HEK293T (cell line): ENCODE results near the gene CC2D2B.
"Not testable (repeated sequence)": the region's sequence is repeated elsewhere in the genome, so short reads cannot be mapped to it uniquely, and the experiment has no call there.

Experiments
- CTCF ChIA-PET: fragments of 350-600 bp; formaldehyde crosslinking; extraction: SDS; loops from one replicate; lab custom pipeline; 2021; ENCODE audit warnings: antibody characterized with exemption, inconsistent platforms; lab: Yijun Ruan, JAX
- POLR2A ChIA-PET: fragments of 350-600 bp; formaldehyde crosslinking; extraction: SDS; loops from one replicate; lab custom pipeline; 2020; ENCODE audit warnings: antibody characterized with exemption, inconsistent platforms; lab: Yijun Ruan, JAX
- DNase-seq: peaks from one replicate; pipeline ENCODE4 v3.0.0; 2012; ENCODE audit warnings: mixed read lengths; ENCODE audit errors: extremely low spot score
- ARNT ChIP-seq: fragments of 450-650 bp; IDR thresholded peaks from 2 replicates; pipeline ENCODE4 v1.6.1; 2017; ENCODE audit warnings: mild to moderate bottlenecking
- BHLHE40 ChIP-seq: fragments of 450-650 bp; IDR thresholded peaks from 2 replicates; pipeline ENCODE4 v1.6.1; 2016; ENCODE audit warnings: mild to moderate bottlenecking, moderate library complexity, borderline replicate concordance
- CTBP1 ChIP-seq: fragments of 450-650 bp; IDR thresholded peaks from 2 replicates; pipeline ENCODE4 v1.6.1; 2016; ENCODE audit warnings: borderline replicate concordance
- ELF4 ChIP-seq: fragments of 450-650 bp; IDR thresholded peaks from 2 replicates; pipeline ENCODE4 v1.6.1; 2017; ENCODE audit warnings: antibody characterized with exemption
- FOXA1 ChIP-seq: fragments of 450-650 bp; IDR thresholded peaks from 2 replicates; pipeline ENCODE4 v1.6.1; 2016; ENCODE audit warnings: mild to moderate bottlenecking
- FOXK2 ChIP-seq: fragments of 450-650 bp; IDR thresholded peaks from 2 replicates; pipeline ENCODE4 v1.6.1; 2016; ENCODE audit warnings: mild to moderate bottlenecking
- FOXM1 ChIP-seq: fragments of 450-650 bp; IDR thresholded peaks from 2 replicates; pipeline ENCODE4 v1.6.1; 2017; ENCODE audit warnings: mild to moderate bottlenecking, borderline replicate concordance
- HDGF ChIP-seq: fragments of 450-650 bp; IDR thresholded peaks from 2 replicates; pipeline ENCODE4 v1.6.1; 2017; ENCODE audit warnings: antibody characterized with exemption, borderline replicate concordance
- L3MBTL2 ChIP-seq: fragments of 450-650 bp; conservative IDR thresholded peaks from 2 replicates; pipeline ENCODE4 v1.6.1; 2016; ENCODE audit warnings: mild to moderate bottlenecking
- LEF1 ChIP-seq: fragments of 450-650 bp; IDR thresholded peaks from 2 replicates; pipeline ENCODE4 v1.6.1; 2017; ENCODE audit warnings: mild to moderate bottlenecking, borderline replicate concordance
- NFRKB ChIP-seq: fragments of 450-650 bp; IDR thresholded peaks from 2 replicates; pipeline ENCODE4 v1.6.1; 2016; ENCODE audit warnings: mild to moderate bottlenecking, moderate library complexity
- PKNOX1 ChIP-seq: fragments of 450-650 bp; IDR thresholded peaks from 2 replicates; pipeline ENCODE4 v1.6.1; 2016
- SP1 ChIP-seq: fragments of 450-650 bp; IDR thresholded peaks from 2 replicates; pipeline ENCODE4 v1.6.1; 2017
- SUZ12 ChIP-seq: fragments of 450-650 bp; IDR thresholded peaks from 2 replicates; pipeline ENCODE4 v1.6.1; 2016; ENCODE audit warnings: mild to moderate bottlenecking
- TARDBP ChIP-seq: fragments of 450-650 bp; IDR thresholded peaks from 2 replicates; pipeline ENCODE4 v1.6.1; 2016
- ZNF384 ChIP-seq: fragments of 450-650 bp; IDR thresholded peaks from 2 replicates; pipeline ENCODE4 v1.6.1; 2016

Gene CC2D2B

GRCh38 chr10:95876756-95877155, 31.0 kb upstream of the CC2D2B start:
- ChIA-PET POLR2A (no interaction called here), CTCF (no interaction called here)
- DNase-seq, result no peak
- no peak for TF ChIP-seq CTBP1

GRCh38 chr10:95877881-95878280, 29.9 kb upstream of the CC2D2B start:
- ChIA-PET CTCF (no interaction called here), POLR2A (no interaction called here)
- TF ChIP-seq FOXM1 (no peak), LEF1 (no peak), NFRKB (no peak), FOXA1 (no peak), ELF4 (no peak), CTBP1 (no peak), SUZ12 (no peak), HDGF (no peak), ZNF384 (no peak), L3MBTL2 (no peak), TARDBP (no peak), FOXK2 (no peak)
- DNase-seq, result no peak

GRCh38 chr10:95880704-95881103, 27.1 kb upstream of the CC2D2B start:
- CTCF ChIA-PET, result no interaction called here
- TF ChIP-seq FOXM1 (no peak), TARDBP (no peak), ZNF384 (no peak), HDGF (no peak), CTBP1 (no peak), FOXA1 (no peak), SP1 (no peak)
- POLR2A ChIA-PET, result no interaction called here
- no peak for DNase-seq

GRCh38 chr10:95881316-95881715, 26.5 kb upstream of the CC2D2B start:
- POLR2A ChIA-PET, result no interaction called here
- CTCF ChIA-PET, result no interaction called here
- TF ChIP-seq SUZ12, result no peak
- no peak for TF ChIP-seq HDGF
- TF ChIP-seq BHLHE40, result no peak
- no peak for TF ChIP-seq ELF4
- no peak for TF ChIP-seq LEF1
- TF ChIP-seq L3MBTL2, result no peak
- TF ChIP-seq FOXK2, result no peak
- TF ChIP-seq PKNOX1, result no peak
- TF ChIP-seq ZNF384, result no peak
- no peak for TF ChIP-seq SP1
- TF ChIP-seq TARDBP, result no peak
- no peak for TF ChIP-seq NFRKB
- TF ChIP-seq FOXM1, result no peak
- no peak for TF ChIP-seq ARNT
- no peak for TF ChIP-seq CTBP1
- TF ChIP-seq FOXA1, result no peak
- DNase-seq, result no peak

- ChIA-PET POLR2A (no interaction called here), CTCF (no interaction called here)
- no peak for DNase-seq
- no peak for TF ChIP-seq SUZ12
- TF ChIP-seq TARDBP, result no peak
- TF ChIP-seq HDGF, result no peak
- no peak for TF ChIP-seq ZNF384
- no peak for TF ChIP-seq ELF4
- TF ChIP-seq FOXM1, result no peak
- TF ChIP-seq FOXK2, result no peak
- no peak for TF ChIP-seq CTBP1
- TF ChIP-seq ARNT, result no peak
- no peak for TF ChIP-seq L3MBTL2
- TF ChIP-seq NFRKB, result no peak
- no peak for TF ChIP-seq PKNOX1
- TF ChIP-seq SP1, result no peak
- no peak for TF ChIP-seq FOXA1
Observed at GRCh38 chr10:95889830-95890229, 17.9 kb upstream of the CC2D2B start.

GRCh38 chr10:95896071-95896850, 11.5 kb upstream of the CC2D2B start:
- TF ChIP-seq SP1 (no peak), CTBP1 (no peak), LEF1 (no peak), BHLHE40 (no peak), FOXA1 (no peak), ARNT (no peak), L3MBTL2 (no peak), FOXM1 (no peak), NFRKB (no peak), ELF4 (no peak), FOXK2 (no peak)
- DNase-seq, result no peak

GRCh38 chr10:95905897-95906580, 1.7 kb upstream of the CC2D2B start:
- POLR2A ChIA-PET, DNase-seq, CTCF ChIA-PET: not testable (repeated sequence)

More at GRCh38 chr10:95896071-95896850, 11.5 kb upstream of the CC2D2B start:
- ChIA-PET CTCF (no interaction called here), POLR2A (no interaction called here)
